ENCODE measurements around the gene SDK1. TPM values are rescaled to one million over a fixed set of nuclear protein-coding genes. Genes with fewer than 3 reads are reported as not detected.

Gene SDK1
- total and polyA plus RNA-seq, 2 experiments from 2014 or later, result not detected

GRCh38 chr7:4270941-4271715 is 970.1 kb downstream of the SDK1 start:
- Histone ChIP-seq H3F3A (ENCODE audit: insufficient read depth) (no peaks in the 10 kb centered on the region), H3K4me1 (ENCODE audit: insufficient read depth) (no peaks in the 10 kb centered on the region), H3K27me3 (replicated peaks; ENCODE audit: insufficient read depth) (no peaks in the 10 kb centered on the region), H3K9ac (no peak overlapping the region), H3K27ac (no peak overlapping the region), H3K4me2 (ENCODE audit: unreplicated experiment) (no peak overlapping the region), H3K79me2 (ENCODE audit: insufficient read depth) (no peaks in the 10 kb centered on the region), H3K36me3 (ENCODE audit: low read depth) (no peaks in the 10 kb centered on the region), H3K9me3 (ENCODE audit: low read depth) (no peaks in the 10 kb centered on the region), H4K20me1 (ENCODE audit: insufficient read depth) (no peaks in the 10 kb centered on the region), H3K9me2 (ENCODE audit: insufficient read depth) (no peaks in the 10 kb centered on the region), H3K4me3 (no peak overlapping the region), H2AFZ (no peak overlapping the region)
- 42 to 44% methylated on average over 13 of the region's 13 CpGs for WGBS, 2 experiments (ENCODE audit: low coverage in 1 of 2, low lambda C conversion rate in 2 of 2, missing lambda C conversion rate in 2 of 2)
- DNase-seq, result no peak
- in situ Hi-C loops (cut with MboI), result no loop called here
- no peak for TF ChIP-seq EZH2 (IDR thresholded peaks at IDR 0.05; ENCODE audit: insufficient read depth, poor library complexity, severe bottlenecking)

GRCh38 chr7:4271716-4272015 is 970.6 kb downstream of the SDK1 start:
- 46 to 48% methylated on average over 8 to 10 of the region's 10 CpGs for WGBS, 2 experiments (ENCODE audit: low coverage in 1 of 2, low lambda C conversion rate in 2 of 2, missing lambda C conversion rate in 2 of 2)
- no peak overlapping the region for H3K27ac ChIP-seq
- TF ChIP-seq EZH2 (IDR thresholded peaks at IDR 0.05; ENCODE audit: insufficient read depth, poor library complexity, severe bottlenecking) (no peak), EZH2phosphoT487 (IDR thresholded peaks at IDR 0.05; ENCODE audit: insufficient read depth, low read depth) (no peak)
- no peak overlapping the region for H3K4me2 ChIP-seq (ENCODE audit: unreplicated experiment)
- no peaks in the 10 kb centered on the region for H3K36me3 ChIP-seq (ENCODE audit: low read depth)
- in situ Hi-C loops (cut with MboI), result no loop called here
- no peaks in the 10 kb centered on the region for H3K9me3 ChIP-seq (ENCODE audit: low read depth)
- H3F3A ChIP-seq (ENCODE audit: insufficient read depth), result no peaks in the 10 kb centered on the region
- H2AFZ ChIP-seq, result no peak overlapping the region
- DNase-seq, result no peak
- no peaks in the 10 kb centered on the region for H3K79me2 ChIP-seq (ENCODE audit: insufficient read depth)
- no peaks in the 10 kb centered on the region for H3K9me2 ChIP-seq (ENCODE audit: insufficient read depth)
- no peaks in the 10 kb centered on the region for H3K4me1 ChIP-seq (ENCODE audit: insufficient read depth)
- H4K20me1 ChIP-seq (ENCODE audit: insufficient read depth), result no peaks in the 10 kb centered on the region
- H3K9ac ChIP-seq, result no peak overlapping the region
- H3K27me3 ChIP-seq (replicated peaks; ENCODE audit: insufficient read depth), result no peaks in the 10 kb centered on the region
- H3K4me3 ChIP-seq, result no peak overlapping the region

- in situ Hi-C loops (cut with MboI), result no loop called here
- Histone ChIP-seq H4K20me1 (ENCODE audit: insufficient read depth) (no peaks in the 10 kb centered on the region), H3K79me2 (ENCODE audit: insufficient read depth) (no peaks in the 10 kb centered on the region), H3K4me1 (ENCODE audit: insufficient read depth) (no peaks in the 10 kb centered on the region), H3K27me3 (replicated peaks; ENCODE audit: insufficient read depth) (no peaks in the 10 kb centered on the region), H3F3A (ENCODE audit: insufficient read depth) (no peaks in the 10 kb centered on the region), H3K4me2 (ENCODE audit: unreplicated experiment) (no peak overlapping the region), H3K4me3 (no peak overlapping the region), H3K27ac (no peak overlapping the region), H3K36me3 (ENCODE audit: low read depth) (no peaks in the 10 kb centered on the region), H3K9ac (no peak overlapping the region), H3K9me2 (ENCODE audit: insufficient read depth) (no peaks in the 10 kb centered on the region), H3K9me3 (ENCODE audit: low read depth) (no peaks in the 10 kb centered on the region), H2AFZ (no peak overlapping the region)
- WGBS, 2 experiments (ENCODE audit: low coverage in 1 of 2, low lambda C conversion rate in 2 of 2, missing lambda C conversion rate in 2 of 2), result 48 to 53% methylated on average over 16 of the region's 16 CpGs
- TF ChIP-seq EZH2phosphoT487 (IDR thresholded peaks at IDR 0.05; ENCODE audit: insufficient read depth, low read depth), result no peak
- no peak for TF ChIP-seq EZH2 (IDR thresholded peaks at IDR 0.05; ENCODE audit: insufficient read depth, poor library complexity, severe bottlenecking)
- no peak for DNase-seq
Observed at GRCh38 chr7:4272141-4272540, 971.1 kb downstream of the SDK1 start.

- H3K4me1 ChIP-seq (ENCODE audit: insufficient read depth), result no peaks in the 10 kb centered on the region
- TF ChIP-seq EZH2 (IDR thresholded peaks at IDR 0.05; ENCODE audit: insufficient read depth, poor library complexity, severe bottlenecking) (no peak), EZH2phosphoT487 (IDR thresholded peaks at IDR 0.05; ENCODE audit: insufficient read depth, low read depth) (no peak)
- H3K9ac ChIP-seq, result no peak overlapping the region
- H3K36me3 ChIP-seq (ENCODE audit: low read depth), result no peaks in the 10 kb centered on the region
- H3K9me3 ChIP-seq (ENCODE audit: low read depth), result no peaks in the 10 kb centered on the region
- no peak overlapping the region for H3K27ac ChIP-seq
- 23 to 27% methylated on average over 9 of the region's 9 CpGs for WGBS, 2 experiments (ENCODE audit: low coverage in 1 of 2, low lambda C conversion rate in 2 of 2, missing lambda C conversion rate in 2 of 2)
- H3F3A ChIP-seq (ENCODE audit: insufficient read depth), result no peaks in the 10 kb centered on the region
- no peak overlapping the region for H3K4me3 ChIP-seq
- no peak for DNase-seq
- no peaks in the 10 kb centered on the region for H3K9me2 ChIP-seq (ENCODE audit: insufficient read depth)
- no peaks in the 10 kb centered on the region for H4K20me1 ChIP-seq (ENCODE audit: insufficient read depth)
- H3K27me3 ChIP-seq (replicated peaks; ENCODE audit: insufficient read depth), result no peaks in the 10 kb centered on the region
- no peak overlapping the region for H2AFZ ChIP-seq
- in situ Hi-C loops (cut with MboI), result no loop called here
- no peak overlapping the region for H3K4me2 ChIP-seq (ENCODE audit: unreplicated experiment)
- no peaks in the 10 kb centered on the region for H3K79me2 ChIP-seq (ENCODE audit: insufficient read depth)
Observed at GRCh38 chr7:4273566-4274230, 972.6 kb downstream of the SDK1 start.

Data from GM23248 (cell line).